ENCODE data around the gene TNKS1BP1. TPM values are rescaled to one million over a fixed set of nuclear protein-coding genes. Genes with fewer than 3 reads are reported as not detected.

TNKS1BP1 gene
- total RNA-seq, 1 experiment from 2014 or later: 127 TPM

GRCh38 chr11:57313788-57314135 is 11.0 kb downstream of the TNKS1BP1 start:
- CTCF ChIA-PET: no interaction called here
- peaks cover 21% of the 10 kb centered on the region for H3K4me1 Mint-ChIP-seq
- no peak for DNase-seq (ENCODE audit: low spot score)
- POLR2A ChIA-PET: interaction anchor here (0.7 to 3.3 kb wide), 2 partner anchors 11 to 28 kb away, joined by 3 to 29 read pairs; partner anchors contain the start of gene TNKS1BP1
- ATAC-seq: no peak
- TF ChIP-seq ZNF232 (CRISPR knock-in tag; IDR thresholded peaks at IDR 0.05): no peak
- TF ChIP-seq, protein P1, sequence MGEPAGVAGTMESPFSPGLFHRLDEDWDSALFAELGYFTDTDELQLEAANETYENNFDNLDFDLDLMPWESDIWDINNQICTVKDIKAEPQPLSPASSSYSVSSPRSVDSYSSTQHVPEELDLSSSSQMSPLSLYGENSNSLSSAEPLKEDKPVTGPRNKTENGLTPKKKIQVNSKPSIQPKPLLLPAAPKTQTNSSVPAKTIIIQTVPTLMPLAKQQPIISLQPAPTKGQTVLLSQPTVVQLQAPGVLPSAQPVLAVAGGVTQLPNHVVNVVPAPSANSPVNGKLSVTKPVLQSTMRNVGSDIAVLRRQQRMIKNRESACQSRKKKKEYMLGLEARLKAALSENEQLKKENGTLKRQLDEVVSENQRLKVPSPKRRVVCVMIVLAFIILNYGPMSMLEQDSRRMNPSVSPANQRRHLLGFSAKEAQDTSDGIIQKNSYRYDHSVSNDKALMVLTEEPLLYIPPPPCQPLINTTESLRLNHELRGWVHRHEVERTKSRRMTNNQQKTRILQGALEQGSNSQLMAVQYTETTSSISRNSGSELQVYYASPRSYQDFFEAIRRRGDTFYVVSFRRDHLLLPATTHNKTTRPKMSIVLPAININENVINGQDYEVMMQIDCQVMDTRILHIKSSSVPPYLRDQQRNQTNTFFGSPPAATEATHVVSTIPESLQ (CRISPR knock-in tag; IDR thresholded peaks at IDR 0.05): no peak
- TF ChIP-seq MYBL2 (CRISPR knock-in tag; IDR thresholded peaks at IDR 0.05): no peak
- TF ChIP-seq ESRRA (CRISPR knock-in tag; IDR thresholded peaks at IDR 0.05; ENCODE audit: borderline replicate concordance): no peak
- TF ChIP-seq MXD4 (CRISPR knock-in tag; IDR thresholded peaks at IDR 0.05; ENCODE audit: borderline replicate concordance): no peak
- no peak for TF ChIP-seq ZNF512 (CRISPR knock-in tag; IDR thresholded peaks at IDR 0.05; ENCODE audit: borderline replicate concordance)
- TF ChIP-seq ZNF317 (CRISPR knock-in tag; IDR thresholded peaks at IDR 0.05; ENCODE audit: borderline replicate concordance, low read depth): no peak
- no peak for TF ChIP-seq ATF2 (CRISPR knock-in tag; IDR thresholded peaks at IDR 0.05; ENCODE audit: borderline replicate concordance, low read depth)
- TF ChIP-seq, protein P2, sequence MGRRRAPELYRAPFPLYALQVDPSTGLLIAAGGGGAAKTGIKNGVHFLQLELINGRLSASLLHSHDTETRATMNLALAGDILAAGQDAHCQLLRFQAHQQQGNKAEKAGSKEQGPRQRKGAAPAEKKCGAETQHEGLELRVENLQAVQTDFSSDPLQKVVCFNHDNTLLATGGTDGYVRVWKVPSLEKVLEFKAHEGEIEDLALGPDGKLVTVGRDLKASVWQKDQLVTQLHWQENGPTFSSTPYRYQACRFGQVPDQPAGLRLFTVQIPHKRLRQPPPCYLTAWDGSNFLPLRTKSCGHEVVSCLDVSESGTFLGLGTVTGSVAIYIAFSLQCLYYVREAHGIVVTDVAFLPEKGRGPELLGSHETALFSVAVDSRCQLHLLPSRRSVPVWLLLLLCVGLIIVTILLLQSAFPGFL (CRISPR knock-in tag; IDR thresholded peaks at IDR 0.05; ENCODE audit: borderline replicate concordance): no peak
- no peaks in the 10 kb centered on the region for H3K27me3 Mint-ChIP-seq (ENCODE audit: low read depth)
- no peaks in the 10 kb centered on the region for H3K9me3 Mint-ChIP-seq
- H3K36me3 Mint-ChIP-seq: peaks cover 23% of the 10 kb centered on the region
- no peak overlapping the region for H3K4me3 Mint-ChIP-seq
- peak overlapping the region; percentile 43; the same call in 1 of the 2 replicates for H3K27ac Mint-ChIP-seq

DNA sequence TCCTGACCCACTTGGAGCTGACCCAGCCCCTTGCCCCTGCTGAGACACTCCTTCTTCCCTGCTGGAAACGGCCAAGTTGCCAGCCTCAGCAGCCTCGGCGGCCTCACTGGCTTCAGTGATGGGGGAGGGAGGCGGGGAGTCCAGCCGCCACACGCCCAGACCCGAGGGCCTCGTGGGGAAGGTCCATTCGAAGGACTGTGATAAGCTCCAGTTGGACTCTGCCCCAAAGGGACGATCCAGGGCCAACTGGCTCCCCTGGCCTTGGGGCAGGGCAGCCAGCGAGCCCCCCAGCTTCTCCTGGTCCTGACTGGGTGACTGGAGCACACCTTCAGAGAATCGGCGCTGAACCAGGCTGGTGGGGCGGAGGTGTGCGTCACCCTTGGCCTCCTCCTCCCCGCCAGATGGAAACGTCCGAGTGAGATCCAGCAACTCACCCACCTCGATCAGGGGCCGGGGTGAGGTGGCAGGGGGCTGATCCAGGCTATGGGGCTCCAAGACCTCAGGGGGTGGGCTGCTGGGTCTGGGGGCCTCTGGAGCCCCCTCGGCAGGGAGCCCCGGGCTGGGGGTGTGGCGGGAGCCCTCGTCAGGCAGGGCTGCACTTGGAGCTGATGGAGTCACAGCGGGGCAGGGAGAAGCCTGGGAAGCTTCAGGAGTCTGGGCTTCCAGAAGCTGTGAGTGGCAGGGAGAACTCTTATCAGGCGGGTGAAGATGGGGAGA is 11.5 kb downstream of the TNKS1BP1 start:
- Mint-ChIP-seq H3K27me3 (ENCODE audit: low read depth) (no peaks in the 10 kb centered on the region), H3K36me3 (peaks cover 26% of the 10 kb centered on the region), H3K27ac (no peak overlapping the region), H3K4me3 (no peak overlapping the region), H3K4me1 (peaks cover 21% of the 10 kb centered on the region), H3K9me3 (no peaks in the 10 kb centered on the region)
- no peak for DNase-seq (ENCODE audit: low spot score)
- POLR2A ChIA-PET: interaction anchor here (0.7 to 3.3 kb wide), 2 partner anchors 12 to 29 kb away, joined by 3 to 29 read pairs; partner anchors contain the start of gene TNKS1BP1
- CTCF ChIA-PET: interaction anchor here (0.5 to 2.0 kb wide), 2 partner anchors 12 to 144 kb away, joined by 3 to 15 read pairs; partner anchors contain the start of gene TNKS1BP1
- TF ChIP-seq CBFB (CRISPR knock-in tag; IDR thresholded peaks at IDR 0.05; ENCODE audit: low read depth) (no peak), KAT7 (CRISPR knock-in tag; IDR thresholded peaks at IDR 0.05; ENCODE audit: borderline replicate concordance) (no peak), SMAD3 (CRISPR knock-in tag; IDR thresholded peaks at IDR 0.05; ENCODE audit: borderline replicate concordance) (no peak)
- ATAC-seq: no peak

GRCh38 chr11:57312511-57313021 is 12.2 kb downstream of the TNKS1BP1 start:
- POLR2A ChIA-PET: interaction anchor here (3.3 kb wide), 1 partner anchor 12 kb away, joined by 29 read pairs; the partner anchor contains the start of gene TNKS1BP1
- CTCF ChIA-PET: interaction anchor here (1.5 to 2.0 kb wide), 4 partner anchors 10 to 170 kb away, joined by 4 to 15 read pairs (median 6); partner anchors contain the start of gene TNKS1BP1
- H3K9me3 Mint-ChIP-seq: no peaks in the 10 kb centered on the region
- TF ChIP-seq ZMAT4 (CRISPR knock-in tag; IDR thresholded peaks at IDR 0.05): no peak
- no peak for TF ChIP-seq FOXJ3 (CRISPR knock-in tag; IDR thresholded peaks at IDR 0.05; ENCODE audit: borderline replicate concordance)
- no peak for TF ChIP-seq ZNF232 (CRISPR knock-in tag; IDR thresholded peaks at IDR 0.05)
- no peak for TF ChIP-seq TEAD1 (CRISPR knock-in tag; IDR thresholded peaks at IDR 0.05)
- no peak for TF ChIP-seq FOXP1 (CRISPR knock-in tag; IDR thresholded peaks at IDR 0.05; ENCODE audit: borderline replicate concordance)
- TF ChIP-seq ATF3 (CRISPR knock-in tag; conservative IDR thresholded peaks at IDR 0.05): no peak
- no peak for TF ChIP-seq ELF4 (CRISPR knock-in tag; IDR thresholded peaks at IDR 0.05; ENCODE audit: low read depth)
- no peak for TF ChIP-seq PRRX2 (CRISPR knock-in tag; IDR thresholded peaks at IDR 0.05)
- TF ChIP-seq MXD4 (CRISPR knock-in tag; IDR thresholded peaks at IDR 0.05; ENCODE audit: borderline replicate concordance): no peak
- no peak for TF ChIP-seq ZBTB21 (CRISPR knock-in tag; IDR thresholded peaks at IDR 0.05; ENCODE audit: borderline replicate concordance)
- TF ChIP-seq ZBTB43 (CRISPR knock-in tag; IDR thresholded peaks at IDR 0.05): no peak

More at GRCh38 chr11:57312511-57313021, 12.2 kb downstream of the TNKS1BP1 start:
- H3K27ac Mint-ChIP-seq: peak overlapping the region; percentile 96
- peaks cover 18% of the 10 kb centered on the region for H3K4me1 Mint-ChIP-seq
- no peak for ATAC-seq
- DNase-seq (ENCODE audit: low spot score): no peak
- H3K36me3 Mint-ChIP-seq: peaks cover 33% of the 10 kb centered on the region
- no peaks in the 10 kb centered on the region for H3K27me3 Mint-ChIP-seq (ENCODE audit: low read depth)
- H3K4me3 Mint-ChIP-seq: no peak overlapping the region

Data from WTC11 (cell line).